Spleen (tissue), 11 donors: ENCODE results near the gene OR2M2. TPM values are rescaled to one million over a fixed set of nuclear protein-coding genes. Genes with fewer than 3 reads are reported as not detected.
A peak's percentile ranks its signal among the peaks of the same experiment; 100 is the strongest.

Source experiments
- DNase-seq: peaks from one replicate; pipeline ENCODE4 v3.0.0-alpha.2; 2020
- H3K27ac ChIP-seq, 8 donors: fragments of 200-600 bp; sonication (generic) in 7 of 8; 1 replicate in 4 of 8; 2 replicates in 4 of 8; pipeline versions ENCODE4 v1.5.0 to v1.8.0; 2016 to 2021; ENCODE audit warnings: inconsistent platforms in 4 of 8, mild to moderate bottlenecking in 4 of 8, moderate library complexity in 1 of 8
- H3K27me3 ChIP-seq, 7 donors: fragments of 200-600 bp; sonication (generic) in 6 of 7; replicated peaks in 1 of 7; 1 replicate in 4 of 7; 2 replicates in 3 of 7; pipeline versions ENCODE4 v1.5.0 to v1.8.0; 2016 to 2021; ENCODE audit warnings: inconsistent platforms in 3 of 7, mild to moderate bottlenecking in 1 of 7
- H3K36me3 ChIP-seq, 6 donors: fragments of 200-600 bp; sonication (generic) in 5 of 6; 1 replicate in 4 of 6; 2 replicates in 2 of 6; pipeline versions ENCODE4 v1.5.0 to v1.8.0; 2016 to 2021; ENCODE audit warnings: inconsistent platforms in 2 of 6
- H3K4me1 ChIP-seq, 6 donors: fragments of 200-600 bp; sonication (generic) in 5 of 6; 1 replicate in 3 of 6; 2 replicates in 3 of 6; pipeline versions ENCODE4 v1.5.0 to v1.8.0; 2016 to 2021; ENCODE audit warnings: inconsistent platforms in 3 of 6
- H3K4me3 ChIP-seq, 8 donors: fragments of 200-600 bp; sonication (generic) in 7 of 8; 1 replicate in 4 of 8; 2 replicates in 4 of 8; pipeline versions ENCODE4 v1.5.0 to v1.8.0; 2016 to 2021; ENCODE audit warnings: inconsistent platforms in 4 of 8, mild to moderate bottlenecking in 4 of 8, moderate library complexity in 2 of 8
- H3K9me3 ChIP-seq, 8 donors: fragments of 200-600 bp; sonication (generic) in 7 of 8; 1 replicate in 4 of 8; 2 replicates in 4 of 8; pipeline versions ENCODE4 v1.5.0 to v1.8.0; 2016 to 2021; ENCODE audit warnings: inconsistent platforms in 4 of 8
- POLR2A ChIP-seq, 3 donors: fragments of 450-650 bp; IDR thresholded peaks; one replicate each; pipeline ENCODE4 v1.5.1; 2017; ENCODE audit warnings: antibody characterized with exemption in 3 of 3, mild to moderate bottlenecking in 1 of 3
- POLR2AphosphoS5 ChIP-seq, 3 donors: sonication (generic); formaldehyde crosslinking; IDR thresholded peaks; one replicate each; pipeline ENCODE4 v1.5.1; 2017; ENCODE audit warnings: antibody characterized with exemption in 3 of 3
- WGBS, 5 donors: extraction: QIAGEN DNeasy Blood & Tissue Kit in 3 of 5; methylation state at CpG; one replicate each; pipeline versions ENCODE4 v1.1.5 to v1.1.7; 2013 to 2018; 5-methylcytosine and 5-hydroxymethylcytosine counted together
- intact Hi-C: fragments of 100-400 bp; cut with DNase I; formaldehyde crosslinking; loops from one replicate; pipeline ENCODE4 v1.15.0; 2023; ENCODE audit warnings: low total_unique reads
- polyA plus RNA-seq, 3 donors: library from polyadenylated mRNA; stranded (reverse); fragments of 200-250 nt; gene quantifications; one replicate each; pipeline ENCODE4 v1.2.1, GENCODE V29; 2013
- total RNA-seq, 7 donors: library from RNA; depleted of rRNA in 3 of 7; stranded (reverse); fragments of >200 nt in 3 of 7; fragmentation: NEBNext Ultra II Directional in 4 of 7; extraction: Animal tissue kit (Norgen Biotek cat#: 25700) in 4 of 7; gene quantifications; one replicate each; pipeline versions ENCODE4 v1.1.0 to v1.2.1, GENCODE V29; 2016 to 2021
- TF ChIP-seq, protein P1 (sequence below), 11 experiments: fragments of 200-600 bp in 7 of 11; fragments of 450-650 bp in 4 of 11; sonication (generic) in 4 of 11; IDR thresholded peaks in 8 of 11; conservative IDR thresholded peaks in 3 of 11; 1 replicate in 7 of 11; 2 replicates in 4 of 11; pipeline versions ENCODE4 v1.4.0 to v1.8.0; 2016 to 2021; ENCODE audit warnings: antibody characterized with exemption in 11 of 11, inconsistent platforms in 4 of 11, mild to moderate bottlenecking in 1 of 11
- donor health status: healthy with polysubstance abuse.
- donor health status: DM: no; HTN: no; CAD: no; lungs with moderate emphysema.
- donor health status: DM: no; HTN: no; CAD: no.
- donor health status: Bipolar disorder and iron deficiency.
- donor health status: healthy.
- donor health status: DM: no; HTN: no; CAD: no.
- donor health status: DM: yes; HTN: yes; CAD: no.

Gene OR2M2
- total and polyA plus RNA-seq, 10 donors: not detected

DNA sequence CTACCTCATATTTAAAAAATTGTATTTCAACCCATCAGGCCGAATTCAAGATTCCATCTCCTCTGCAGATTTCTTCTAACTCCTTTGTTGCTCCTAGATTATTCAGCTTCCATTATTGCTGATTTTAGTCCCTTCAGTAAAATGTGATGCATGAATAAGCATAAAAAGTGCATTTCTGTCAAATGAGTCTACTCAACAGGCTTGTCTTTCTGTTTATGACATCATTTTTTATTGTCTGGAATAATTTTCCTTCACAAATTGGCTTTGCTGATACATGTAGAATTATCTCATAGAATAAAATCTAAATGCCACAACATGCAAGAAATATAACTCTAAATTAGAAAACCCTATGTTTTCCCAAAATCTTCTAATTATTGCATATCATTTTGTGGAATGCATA is 31.3 kb upstream of the OR2M2 start:
- WGBS, 5 donors: 53 to 63% (median 58%) methylated on average over 1 of the region's 1 CpG
- intact Hi-C loops: no loop called here
- no peaks in the 10 kb centered on the region for H3K27me3 ChIP-seq

DNA sequence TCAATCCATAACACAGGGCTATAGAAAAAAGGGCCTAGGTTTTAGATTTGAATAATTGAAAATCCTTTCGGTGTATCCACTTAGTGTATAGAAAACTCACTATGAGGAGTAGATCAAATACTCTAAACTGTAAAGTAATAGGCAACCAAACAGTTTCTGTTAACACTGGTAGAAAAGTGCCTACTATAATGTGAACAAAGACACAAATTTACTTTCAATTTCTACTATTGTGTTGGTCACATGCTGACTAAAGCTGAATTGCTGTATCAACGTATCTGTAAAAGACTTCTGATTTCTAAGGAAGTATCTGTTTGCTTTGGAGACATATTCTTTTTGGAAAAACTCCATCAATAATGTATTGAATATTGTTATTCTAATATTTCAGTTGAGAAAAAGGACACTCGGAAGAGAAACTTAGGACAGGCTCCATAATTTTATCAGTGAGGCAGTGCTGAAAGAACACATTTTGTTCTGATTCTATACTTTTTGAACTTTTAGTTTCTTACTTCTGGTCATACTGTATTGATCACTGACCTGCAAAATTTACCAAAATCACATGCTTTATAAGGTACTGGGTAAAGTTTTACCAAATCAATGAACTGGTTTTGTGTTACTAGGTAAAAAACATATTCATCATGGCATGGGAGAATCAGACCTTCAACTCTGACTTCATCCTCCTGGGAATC is 30.0 kb upstream of the OR2M2 start, which contains the start of gene OR2M5:
TSS of gene OR2M5 (plus strand) at position 636 of the 686 bp plus-strand sequence. CDS start at position 636, 0 bp downstream.
- H3K4me3 ChIP-seq: no peak within 1 kb of the TSS
- H3K9me3 ChIP-seq: peaks cover 0 to 34% (median 12%) of the 10 kb centered on the region in 8 donors
- intact Hi-C loops: no loop called here
- no peaks in the 10 kb centered on the region for H3K27me3 ChIP-seq
- H3K36me3 ChIP-seq: no peaks in the 10 kb centered on the region
- H3K4me1 ChIP-seq: no peaks in the 10 kb centered on the region
- 80 to 89% (median 87%) methylated on average over 3 of the region's 3 CpGs for WGBS, 5 donors
- TF ChIP-seq, protein P1, sequence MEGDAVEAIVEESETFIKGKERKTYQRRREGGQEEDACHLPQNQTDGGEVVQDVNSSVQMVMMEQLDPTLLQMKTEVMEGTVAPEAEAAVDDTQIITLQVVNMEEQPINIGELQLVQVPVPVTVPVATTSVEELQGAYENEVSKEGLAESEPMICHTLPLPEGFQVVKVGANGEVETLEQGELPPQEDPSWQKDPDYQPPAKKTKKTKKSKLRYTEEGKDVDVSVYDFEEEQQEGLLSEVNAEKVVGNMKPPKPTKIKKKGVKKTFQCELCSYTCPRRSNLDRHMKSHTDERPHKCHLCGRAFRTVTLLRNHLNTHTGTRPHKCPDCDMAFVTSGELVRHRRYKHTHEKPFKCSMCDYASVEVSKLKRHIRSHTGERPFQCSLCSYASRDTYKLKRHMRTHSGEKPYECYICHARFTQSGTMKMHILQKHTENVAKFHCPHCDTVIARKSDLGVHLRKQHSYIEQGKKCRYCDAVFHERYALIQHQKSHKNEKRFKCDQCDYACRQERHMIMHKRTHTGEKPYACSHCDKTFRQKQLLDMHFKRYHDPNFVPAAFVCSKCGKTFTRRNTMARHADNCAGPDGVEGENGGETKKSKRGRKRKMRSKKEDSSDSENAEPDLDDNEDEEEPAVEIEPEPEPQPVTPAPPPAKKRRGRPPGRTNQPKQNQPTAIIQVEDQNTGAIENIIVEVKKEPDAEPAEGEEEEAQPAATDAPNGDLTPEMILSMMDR (IDR thresholded peaks at IDR 0.05 in 8 of 11, conservative IDR thresholded peaks at IDR 0.05 in 3 of 11): no peak
- TF ChIP-seq POLR2AphosphoS5 (IDR thresholded peaks at IDR 0.05): no peak
- DNase-seq: no peak
- no peak within 1 kb of the TSS for H3K27ac ChIP-seq

More for the DNA sequence above, 31.3 kb upstream of the OR2M2 start:
- no peak for TF ChIP-seq POLR2A (IDR thresholded peaks at IDR 0.05)
- TF ChIP-seq, protein P1 (IDR thresholded peaks at IDR 0.05 in 8 of 11, conservative IDR thresholded peaks at IDR 0.05 in 3 of 11): no peak
- TF ChIP-seq POLR2AphosphoS5 (IDR thresholded peaks at IDR 0.05): no peak
- Histone ChIP-seq H3K36me3 (no peaks in the 10 kb centered on the region), H3K9me3 (peaks cover 0 to 29% (median 12%) of the 10 kb centered on the region in 8 donors), H3K4me3 (no peak overlapping the region), H3K27ac (no peak overlapping the region), H3K4me1 (no peaks in the 10 kb centered on the region)
- no peak for DNase-seq

DNA sequence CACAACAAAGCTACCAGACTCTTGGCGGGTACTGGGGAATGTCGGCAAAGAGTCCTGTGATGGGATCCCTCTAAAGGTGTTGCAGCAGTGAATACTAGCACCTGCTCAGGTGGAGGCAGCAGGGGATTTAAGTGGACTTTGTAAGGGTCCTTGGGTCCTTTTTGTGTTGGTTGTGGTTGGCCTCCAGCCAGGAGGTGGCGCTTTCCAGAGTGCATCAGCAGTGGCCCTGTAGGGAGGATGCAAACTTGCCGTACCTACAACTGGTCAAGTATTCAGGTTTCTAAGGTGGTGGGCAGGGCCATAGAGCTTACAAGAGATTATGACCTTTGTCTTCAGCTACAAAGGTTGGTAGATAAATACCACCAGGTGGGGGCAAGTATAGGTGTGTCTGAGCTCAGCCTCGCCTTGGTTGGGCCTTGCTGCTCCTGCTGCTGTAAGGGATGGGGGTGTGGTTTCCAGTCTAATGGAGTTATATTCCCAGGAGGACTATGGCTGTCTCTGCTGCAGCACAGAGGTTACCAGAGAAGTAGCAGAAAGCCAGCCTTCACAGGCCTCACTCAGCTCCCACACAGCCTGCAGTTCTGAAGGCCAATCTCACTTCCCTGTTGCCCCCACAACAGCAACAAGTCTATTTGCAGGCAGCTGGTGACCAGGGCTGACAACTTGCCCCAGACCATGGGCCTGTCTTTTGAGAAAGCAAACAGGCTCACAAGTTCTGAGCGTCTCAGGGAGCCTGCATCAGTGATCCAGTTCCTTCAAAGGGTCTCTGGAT is 22.4 kb upstream of the OR2M2 start:
- 76 to 88% (median 84%) methylated on average over 4 to 6 of the region's 6 CpGs for WGBS, 5 donors
- no peak for TF ChIP-seq POLR2A (IDR thresholded peaks at IDR 0.05)
- TF ChIP-seq, protein P1 (IDR thresholded peaks at IDR 0.05 in 8 of 11, conservative IDR thresholded peaks at IDR 0.05 in 3 of 11): no peak
- TF ChIP-seq POLR2AphosphoS5 (IDR thresholded peaks at IDR 0.05): no peak
- intact Hi-C loops: no loop called here
- H3K27me3 ChIP-seq: no peaks in the 10 kb centered on the region
- DNase-seq: peak; percentile 61
- H3K4me3 ChIP-seq: no peak overlapping the region
- peaks cover 0 to 16% (median 9%) of the 10 kb centered on the region in 8 donors for H3K9me3 ChIP-seq
- no peaks in the 10 kb centered on the region for H3K36me3 ChIP-seq
- H3K4me1 ChIP-seq: no peaks in the 10 kb centered on the region
- no peak overlapping the region for H3K27ac ChIP-seq

DNA sequence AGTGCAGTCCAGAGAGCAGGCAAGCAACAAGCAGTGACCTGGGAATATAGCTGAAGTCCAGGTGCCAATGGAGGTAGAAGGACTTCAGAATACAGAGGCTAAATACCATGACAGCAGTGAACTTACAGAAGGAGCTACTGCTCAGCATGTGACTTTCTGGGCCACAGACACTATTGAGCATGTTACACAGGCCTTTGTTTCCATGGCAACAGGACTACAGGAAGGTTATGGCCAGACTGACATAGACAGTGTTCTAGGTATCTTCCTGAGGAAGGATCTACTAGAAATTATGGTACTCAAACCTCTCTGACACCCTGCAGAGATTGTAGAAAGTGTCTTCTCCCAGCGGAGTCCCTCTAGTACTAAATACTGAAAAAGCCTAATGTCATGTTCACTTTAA is 18.7 kb upstream of the OR2M2 start:
- Histone ChIP-seq H3K27me3 (no peaks in the 10 kb centered on the region), H3K4me1 (no peaks in the 10 kb centered on the region), H3K9me3 (no peaks in the 10 kb centered on the region), H3K4me3 (no peak overlapping the region), H3K27ac (no peak overlapping the region), H3K36me3 (no peaks in the 10 kb centered on the region)
- intact Hi-C loops: no loop called here
- TF ChIP-seq, protein P1 (IDR thresholded peaks at IDR 0.05 in 8 of 11, conservative IDR thresholded peaks at IDR 0.05 in 3 of 11): no peak
- no peak for TF ChIP-seq POLR2AphosphoS5 (IDR thresholded peaks at IDR 0.05)
- TF ChIP-seq POLR2A (IDR thresholded peaks at IDR 0.05): no peak
- 31 to 100% (median 81%) methylated on average over 1 of the region's 1 CpG for WGBS, 5 donors
- DNase-seq: no peak
